GM19035 (cell line): ENCODE results near the gene IL23A.
"Not testable (repeated sequence)": the region's sequence is repeated elsewhere in the genome, so short reads cannot be mapped to it uniquely, and the experiment has no call there.

Experiments used
- ATAC-seq: cut with Tn5 transposase; IDR thresholded peaks from one replicate; pipeline ENCODE4 v1.9.1; 2021; ENCODE audit not compliant: unreplicated experiment

The IL23A gene

GRCh38 chr12:56338308-56339157 is at the start of gene IL23A:
IL23A (plus strand) TSS chr12:56338884; CDS start chr12:56339045, 161 bp downstream.
- ATAC-seq: no peak

GRCh38 chr12:56293795-56294194 is 44.9 kb upstream of the IL23A start:
- no peak for ATAC-seq

- ATAC-seq: no peak
These were observed 42.4 kb upstream of the IL23A start for GRCh38 chr12:56296295-56296694.

GRCh38 chr12:56297400-56297799 is 41.3 kb upstream of the IL23A start:
- ATAC-seq: no peak

- no peak for ATAC-seq
These were observed 39.9 kb upstream of the IL23A start for GRCh38 chr12:56298828-56299227.

- ATAC-seq: peak; percentile 5
These were observed 39.3 kb upstream of the IL23A start for GRCh38 chr12:56299308-56299852.

- ATAC-seq: peak; percentile 93
These were observed 38.6 kb upstream of the IL23A start, which contains the start of gene CS for GRCh38 chr12:56299853-56300643. CS (minus strand) TSS chr12:56300330; CDS start chr12:56300201, 129 bp downstream.

- ATAC-seq: no peak
These were observed 37.8 kb upstream of the IL23A start for GRCh38 chr12:56300644-56301464.

GRCh38 chr12:56304276-56304675 is 34.4 kb upstream of the IL23A start:
- no peak for ATAC-seq

- ATAC-seq: no peak
These were observed 33.7 kb upstream of the IL23A start for GRCh38 chr12:56304872-56305590.

GRCh38 chr12:56307221-56307965 is 31.3 kb upstream of the IL23A start:
- no peak for ATAC-seq

- no peak for ATAC-seq
These were observed 30.0 kb upstream of the IL23A start for GRCh38 chr12:56308714-56309113.

- no peak for ATAC-seq
These were observed 27.7 kb upstream of the IL23A start for GRCh38 chr12:56311003-56311402.

- ATAC-seq: no peak
These were observed 23.4 kb upstream of the IL23A start for GRCh38 chr12:56315249-56315621.

GRCh38 chr12:56315622-56316473 is 22.8 kb upstream of the IL23A start, which contains the start of gene CNPY2:
CNPY2 (minus strand) TSS chr12:56315988; CDS start chr12:56315217, 771 bp downstream.
- peak; percentile 88 for ATAC-seq

GRCh38 chr12:56317675-56318074 is 21.0 kb upstream of the IL23A start:
- ATAC-seq: no peak

- ATAC-seq: no peak
These were observed 17.7 kb upstream of the IL23A start for GRCh38 chr12:56321027-56321426.

- not testable (repeated sequence) for ATAC-seq
These were observed 17.1 kb upstream of the IL23A start for GRCh38 chr12:56321610-56322009.
